DOHH2 (cell line): Measurements from ENCODE around the gene CLPSL1.

ENCODE experiments used
- H3F3A ChIP-seq: fragments of 200-600 bp; sonication (generic), shearing (Covaris generic); 2 replicates; pipeline ENCODE4 v1.6.0; 2016; ENCODE audit warnings: antibody characterized with exemption, mild to moderate bottlenecking; ENCODE audit not compliant: control insufficient read depth, insufficient read depth
- H3K27ac ChIP-seq: fragments of 200-600 bp; sonication (generic); 2 replicates; pipeline ENCODE4 v1.5.1; 2014; ENCODE audit warnings: low read depth, mild to moderate bottlenecking, low read length, moderate library complexity
- H3K27me3 ChIP-seq: fragments of 200-600 bp; sonication (generic); 2 replicates; pipeline ENCODE4 v1.6.1; 2014; ENCODE audit warnings: mild to moderate bottlenecking, low read length, mixed read lengths; ENCODE audit not compliant: control insufficient read depth
- H3K36me3 ChIP-seq: fragments of 200-600 bp; sonication (generic); 2 replicates; pipeline ENCODE4 v1.6.1; 2014; ENCODE audit warnings: mild to moderate bottlenecking, low read length, moderate library complexity, mixed read lengths; ENCODE audit not compliant: control insufficient read depth
- H3K4me1 ChIP-seq: fragments of 200-600 bp; sonication (generic); 2 replicates; pipeline ENCODE4 v1.6.1; 2014; ENCODE audit warnings: mild to moderate bottlenecking, low read length, mixed read lengths; ENCODE audit not compliant: control insufficient read depth
- H3K4me2 ChIP-seq: fragments of 200-600 bp; sonication (generic); 2 replicates; pipeline ENCODE4 v1.6.0; 2014; ENCODE audit warnings: mild to moderate bottlenecking, low read length, moderate library complexity
- H3K4me3 ChIP-seq: fragments of 200-600 bp; sonication (generic); 2 replicates; pipeline ENCODE4 v1.5.1; 2014; ENCODE audit warnings: mild to moderate bottlenecking, low read length, mixed read lengths
- H3K79me2 ChIP-seq: fragments of 200-600 bp; sonication (generic); 2 replicates; pipeline ENCODE4 v1.6.1; 2014; ENCODE audit warnings: mild to moderate bottlenecking, low read length, mixed read lengths; ENCODE audit not compliant: control insufficient read depth
- H3K9me2 ChIP-seq: fragments of 200-600 bp; sonication (generic); replicated peaks from 2 replicates; pipeline ENCODE4 v1.6.1; 2014; ENCODE audit warnings: mild to moderate bottlenecking, low read length, mixed read lengths; ENCODE audit not compliant: control insufficient read depth
- H3K9me3 ChIP-seq: fragments of 200-600 bp; sonication (generic); 2 replicates; pipeline ENCODE4 v1.6.1; 2014; ENCODE audit warnings: antibody characterized with exemption, low read length, mixed read lengths; ENCODE audit not compliant: control insufficient read depth, insufficient read depth
- H4K20me1 ChIP-seq: fragments of 200-600 bp; sonication (generic); 2 replicates; pipeline ENCODE4 v1.6.0; 2014; ENCODE audit warnings: low read depth, mild to moderate bottlenecking, antibody characterized with exemption, low read length, moderate library complexity; ENCODE audit not compliant: control insufficient read depth, insufficient read depth
- CTCF ChIP-seq: fragments of 200-600 bp; sonication (generic); IDR thresholded peaks from one replicate; pipeline ENCODE4 v1.5.1; 2014; ENCODE audit warnings: antibody characterized with exemption, mild to moderate bottlenecking, low read depth, low read length; ENCODE audit not compliant: poor library complexity, severe bottlenecking
- EZH2phosphoT487 ChIP-seq: fragments of 200-600 bp; sonication (generic); IDR thresholded peaks from 2 replicates; pipeline ENCODE4 v1.6.1; 2017; ENCODE audit warnings: borderline replicate concordance, mild to moderate bottlenecking, antibody characterized with exemption, low read length, moderate library complexity, mixed read lengths

Gene CLPSL1

GRCh38 chr6:35797837-35798526 is 17.2 kb downstream of the CLPSL1 start:
- Histone ChIP-seq H3K79me2 (no peaks in the 10 kb centered on the region), H3K4me2 (no peak overlapping the region), H3K36me3 (no peaks in the 10 kb centered on the region), H4K20me1 (0 out of 2 replicates have a peak, but pooled peaks cover 8% of the 10 kb centered on the region), H3F3A (no peaks in the 10 kb centered on the region), H3K4me1 (no peaks in the 10 kb centered on the region), H3K9me2 (no peaks in the 10 kb centered on the region), H3K27ac (no peak overlapping the region), H3K4me3 (no peak overlapping the region), H3K9me3 (no peaks in the 10 kb centered on the region), H3K27me3 (no peaks in the 10 kb centered on the region)
- TF ChIP-seq EZH2phosphoT487 (no peak), CTCF (no peak)

- Histone ChIP-seq H3K27me3 (no peaks in the 10 kb centered on the region), H3K36me3 (no peaks in the 10 kb centered on the region), H3K79me2 (no peaks in the 10 kb centered on the region), H3K4me3 (no peak overlapping the region), H3K4me1 (no peaks in the 10 kb centered on the region), H3K4me2 (no peak overlapping the region), H3K27ac (no peak overlapping the region), H3K9me3 (no peaks in the 10 kb centered on the region), H4K20me1 (0 out of 2 replicates have a peak, but pooled peaks cover 8% of the 10 kb centered on the region), H3F3A (no peaks in the 10 kb centered on the region), H3K9me2 (no peaks in the 10 kb centered on the region)
- no peak for TF ChIP-seq CTCF
- TF ChIP-seq EZH2phosphoT487, result no peak
Measured at GRCh38 chr6:35798706-35799105, 17.9 kb downstream of the CLPSL1 start.

GRCh38 chr6:35801148-35801547 is 20.3 kb downstream of the CLPSL1 start:
- TF ChIP-seq CTCF (no peak), EZH2phosphoT487 (no peak)
- H3K4me2 ChIP-seq, result no peak overlapping the region
- no peaks in the 10 kb centered on the region for H3K36me3 ChIP-seq
- H3K9me3 ChIP-seq, result no peaks in the 10 kb centered on the region
- H3K9me2 ChIP-seq, result no peaks in the 10 kb centered on the region
- no peaks in the 10 kb centered on the region for H3K79me2 ChIP-seq
- no peaks in the 10 kb centered on the region for H3K27me3 ChIP-seq
- 0 out of 2 replicates have a peak, but pooled peaks cover 3% of the 10 kb centered on the region for H4K20me1 ChIP-seq
- no peaks in the 10 kb centered on the region for H3F3A ChIP-seq
- H3K4me1 ChIP-seq, result no peaks in the 10 kb centered on the region
- no peak overlapping the region for H3K4me3 ChIP-seq
- H3K27ac ChIP-seq, result no peak overlapping the region
